CD4-positive, CD25-positive, alpha-beta regulatory T cell (primary cell): ENCODE results near the gene TAMALIN. TPM values are rescaled to one million over a fixed set of nuclear protein-coding genes. Genes with fewer than 3 reads are reported as not detected.

Experiments
- ATAC-seq, 2 donors: fragments of 150-1000 bp; cut with Tn5 transposase; one replicate each; pipeline ENCODE4 v1.10.0; 2021; ENCODE audit warnings: low read depth in 2 of 2, moderate number of reproducible peaks in 2 of 2, moderate library complexity in 1 of 2
- DNase-seq, 3 donors: peaks; one replicate each; pipeline versions ENCODE4 v3.0.0 to v3.0.0-alpha.2; 2012 to 2022; ENCODE audit warnings: mixed read lengths in 1 of 3
- H3K27ac ChIP-seq: one replicate; pipeline ENCODE4 v1.7.0; 2013; ENCODE audit warnings: mild to moderate bottlenecking, low read length; ENCODE audit not compliant: insufficient read depth, poor library complexity, severe bottlenecking
- H3K27me3 ChIP-seq: one replicate; pipeline ENCODE4 v1.7.0; 2013; ENCODE audit warnings: low read length; ENCODE audit not compliant: control insufficient read depth, insufficient read depth
- H3K36me3 ChIP-seq: one replicate; pipeline ENCODE4 v1.7.0; 2013; ENCODE audit warnings: mild to moderate bottlenecking, low read length, moderate library complexity; ENCODE audit not compliant: control insufficient read depth, insufficient read depth
- H3K4me1 ChIP-seq: 2 replicates; pipeline ENCODE4 v1.7.0; 2013; ENCODE audit warnings: mild to moderate bottlenecking, low read length; ENCODE audit not compliant: insufficient read depth, control insufficient read depth, poor library complexity, severe bottlenecking
- H3K4me3 ChIP-seq: one replicate; pipeline ENCODE4 v1.7.0; 2013; ENCODE audit warnings: low read depth, mild to moderate bottlenecking, low read length, moderate library complexity
- H3K9me3 ChIP-seq, 2 experiments: 1 replicate in 1 of 2; 2 replicates in 1 of 2; pipeline ENCODE4 v1.7.0; 2013; ENCODE audit warnings: low read length in 2 of 2, mild to moderate bottlenecking in 1 of 2, moderate library complexity in 1 of 2; ENCODE audit not compliant: control insufficient read depth in 2 of 2
- H3K27ac Mint-ChIP-seq, 3 donors: one replicate each; pipeline ENCODE4 v1.8.0; 2020 to 2022; ENCODE audit warnings: mild to moderate bottlenecking in 3 of 3, mixed read lengths in 3 of 3, moderate library complexity in 2 of 3
- H3K27me3 Mint-ChIP-seq: one replicate; pipeline ENCODE4 v1.8.0; 2022; ENCODE audit warnings: mild to moderate bottlenecking, mixed read lengths
- H3K36me3 Mint-ChIP-seq: one replicate; pipeline ENCODE4 v1.8.0; 2020; ENCODE audit warnings: mixed read lengths
- H3K4me1 Mint-ChIP-seq, 4 donors: one replicate each; pipeline ENCODE4 v1.8.0; 2020 to 2022; ENCODE audit warnings: mixed read lengths in 4 of 4, mild to moderate bottlenecking in 1 of 4
- H3K4me3 Mint-ChIP-seq, 4 donors: one replicate each; pipeline ENCODE4 v1.8.0; 2020 to 2022; ENCODE audit warnings: mild to moderate bottlenecking in 4 of 4, mixed read lengths in 4 of 4, moderate library complexity in 3 of 4
- H3K9me3 Mint-ChIP-seq, 7 donors: one replicate each; pipeline ENCODE4 v1.8.0; 2020 to 2022; ENCODE audit warnings: mixed read lengths in 7 of 7, mild to moderate bottlenecking in 3 of 7, moderate library complexity in 2 of 7
- polyA plus RNA-seq, 4 donors: library from polyadenylated mRNA; unstranded; fragments of 300-500 nt; fragmentation: Illumina TruSeq; gene quantifications; one replicate each; pipeline ENCODE4 v1.2.3, GENCODE V29; 2021
- total RNA-seq: library from RNA; stranded (reverse); gene quantifications from one replicate; pipeline ENCODE4 v1.2.3, GENCODE V29; 2022

The TAMALIN gene
- total RNA-seq: 253 TPM
- polyA plus RNA-seq: 1 to 10 TPM in 2 of 4 donors, under 1 TPM in 2; 0.37 to 4.3 (median 0.91) TPM

GRCh38 chr12:52006726-52007157 lies at the start of gene TAMALIN:
Gene TAMALIN (plus strand): TSS chr12:52006946. CDS start chr12:52007020, 74 bp downstream.
- Histone ChIP-seq H3K4me3 (no peak within 1 kb of the TSS), H3K9me3 (no peaks in the 10 kb centered on the region), H3K36me3 (peaks cover 2% of the 10 kb centered on the region), H3K27ac (peak within 1 kb of the TSS; percentile 79), H3K4me1 (peaks cover 20% of the 10 kb centered on the region), H3K27me3 (no peaks in the 10 kb centered on the region)
- Mint-ChIP-seq H3K27me3 (peaks cover 33% of the 10 kb centered on the region), H3K27ac (peak within 1 kb of the TSS; percentile 60 to 94 (median 90)), H3K9me3 (no peaks in the 10 kb centered on the region), H3K4me1 (peaks cover 0 to 20% (median 13%) of the 10 kb centered on the region in 4 donors), H3K36me3 (peaks cover 7% of the 10 kb centered on the region), H3K4me3 (peak within 1 kb of the TSS; percentile 84 to 93 (median 92))
- DNase-seq (peak; percentile 63 to 80 (median 78)), ATAC-seq (peak; percentile 70 to 72)

- Histone ChIP-seq H3K27me3 (no peaks in the 10 kb centered on the region), H3K36me3 (no peaks in the 10 kb centered on the region), H3K4me3 (no peak overlapping the region), H3K4me1 (no peaks in the 10 kb centered on the region), H3K9me3 (no peaks in the 10 kb centered on the region), H3K27ac (no peak overlapping the region)
- peaks cover 5% of the 10 kb centered on the region for H3K27me3 Mint-ChIP-seq
- H3K36me3 Mint-ChIP-seq: peaks cover 14% of the 10 kb centered on the region
- DNase-seq (no peak), ATAC-seq (no peak)
- no peak overlapping the region for H3K4me3 Mint-ChIP-seq
- peaks cover 0 to under 1% (median 0%) of the 10 kb centered on the region in 7 donors for H3K9me3 Mint-ChIP-seq
- H3K4me1 Mint-ChIP-seq: peaks cover 19 to 48% (median 27%) of the 10 kb centered on the region in 4 donors
- H3K27ac Mint-ChIP-seq: no peak overlapping the region
Measured at GRCh38 chr12:51958542-51958941, 48.2 kb upstream of the TAMALIN start.

- no peaks in the 10 kb centered on the region for H3K4me1 ChIP-seq
- H3K9me3 ChIP-seq: no peaks in the 10 kb centered on the region
- H3K27me3 ChIP-seq: no peaks in the 10 kb centered on the region
- H3K9me3 Mint-ChIP-seq: no peaks in the 10 kb centered on the region
- H3K4me3 ChIP-seq: no peak overlapping the region
- H3K27me3 Mint-ChIP-seq: peaks cover 5% of the 10 kb centered on the region
- peaks cover 15 to 43% (median 24%) of the 10 kb centered on the region in 4 donors for H3K4me1 Mint-ChIP-seq
- no peak overlapping the region for H3K27ac ChIP-seq
- no peaks in the 10 kb centered on the region for H3K36me3 ChIP-seq
- H3K27ac Mint-ChIP-seq: peak overlapping the region in 1 of 3 donors; percentile 32
- no peak overlapping the region for H3K4me3 Mint-ChIP-seq
- ATAC-seq: no peak
- peaks cover 14% of the 10 kb centered on the region for H3K36me3 Mint-ChIP-seq
- DNase-seq: no peak
Measured at GRCh38 chr12:51959211-51959610, 47.5 kb upstream of the TAMALIN start.

- H3K27me3 Mint-ChIP-seq: peaks cover 5% of the 10 kb centered on the region
- H3K9me3 Mint-ChIP-seq: no peaks in the 10 kb centered on the region
- no peak overlapping the region for H3K4me3 Mint-ChIP-seq
- Histone ChIP-seq H3K9me3 (no peaks in the 10 kb centered on the region), H3K27ac (no peak overlapping the region), H3K36me3 (no peaks in the 10 kb centered on the region), H3K27me3 (no peaks in the 10 kb centered on the region), H3K4me1 (no peaks in the 10 kb centered on the region), H3K4me3 (no peak overlapping the region)
- peaks cover 14% of the 10 kb centered on the region for H3K36me3 Mint-ChIP-seq
- H3K27ac Mint-ChIP-seq: peak overlapping the region in 1 of 3 donors; percentile 32
- ATAC-seq: no peak
- DNase-seq: no peak
- peaks cover 14 to 36% (median 21%) of the 10 kb centered on the region in 4 donors for H3K4me1 Mint-ChIP-seq
Measured at GRCh38 chr12:51959921-51960320, 46.8 kb upstream of the TAMALIN start.

GRCh38 chr12:51960488-51960887 lies 46.3 kb upstream of the TAMALIN start:
- ATAC-seq (no peak), DNase-seq (no peak)
- Mint-ChIP-seq H3K27ac (peak overlapping the region in 1 of 3 donors; percentile 36), H3K36me3 (peaks cover 14% of the 10 kb centered on the region), H3K4me3 (no peak overlapping the region), H3K9me3 (no peaks in the 10 kb centered on the region), H3K4me1 (peaks cover 18 to 33% (median 21%) of the 10 kb centered on the region in 4 donors), H3K27me3 (peaks cover 5% of the 10 kb centered on the region)
- no peaks in the 10 kb centered on the region for H3K36me3 ChIP-seq
- no peaks in the 10 kb centered on the region for H3K27me3 ChIP-seq
- H3K4me3 ChIP-seq: no peak overlapping the region
- H3K27ac ChIP-seq: no peak overlapping the region
- no peaks in the 10 kb centered on the region for H3K4me1 ChIP-seq
- no peaks in the 10 kb centered on the region for H3K9me3 ChIP-seq

- Mint-ChIP-seq H3K27ac (peak overlapping the region in 1 of 3 donors; percentile 36), H3K9me3 (no peaks in the 10 kb centered on the region), H3K27me3 (peaks cover 1% of the 10 kb centered on the region), H3K4me3 (no peak overlapping the region), H3K4me1 (peaks cover 18 to 30% (median 23%) of the 10 kb centered on the region in 4 donors), H3K36me3 (peaks cover 14% of the 10 kb centered on the region)
- no peak for ATAC-seq
- Histone ChIP-seq H3K27me3 (no peaks in the 10 kb centered on the region), H3K36me3 (no peaks in the 10 kb centered on the region), H3K4me1 (no peaks in the 10 kb centered on the region), H3K4me3 (no peak overlapping the region), H3K27ac (no peak overlapping the region), H3K9me3 (no peaks in the 10 kb centered on the region)
- no peak for DNase-seq
Measured at GRCh38 chr12:51960890-51961289, 45.9 kb upstream of the TAMALIN start.

GRCh38 chr12:51961834-51962233 lies 44.9 kb upstream of the TAMALIN start:
- Histone ChIP-seq H3K27ac (no peak overlapping the region), H3K4me3 (no peak overlapping the region), H3K36me3 (no peaks in the 10 kb centered on the region), H3K9me3 (no peaks in the 10 kb centered on the region), H3K27me3 (no peaks in the 10 kb centered on the region), H3K4me1 (no peaks in the 10 kb centered on the region)
- Mint-ChIP-seq H3K9me3 (no peaks in the 10 kb centered on the region), H3K4me3 (no peak overlapping the region), H3K4me1 (peaks cover 18 to 28% (median 24%) of the 10 kb centered on the region in 4 donors), H3K27ac (peak overlapping the region in 2 of 3 donors; percentile 36 to 60), H3K36me3 (peaks cover 14% of the 10 kb centered on the region), H3K27me3 (no peaks in the 10 kb centered on the region)
- ATAC-seq (peak in 1 of 2 donors; percentile 34), DNase-seq (no peak)

- no peaks in the 10 kb centered on the region for H3K27me3 Mint-ChIP-seq
- Histone ChIP-seq H3K9me3 (no peaks in the 10 kb centered on the region), H3K27ac (no peak overlapping the region), H3K4me1 (no peaks in the 10 kb centered on the region), H3K27me3 (no peaks in the 10 kb centered on the region), H3K4me3 (no peak overlapping the region), H3K36me3 (no peaks in the 10 kb centered on the region)
- no peak for ATAC-seq
- peaks cover 11% of the 10 kb centered on the region for H3K36me3 Mint-ChIP-seq
- DNase-seq: no peak
- H3K4me1 Mint-ChIP-seq: peaks cover 18 to 28% (median 23%) of the 10 kb centered on the region in 4 donors
- peak overlapping the region in 1 of 3 donors; percentile 1 for H3K27ac Mint-ChIP-seq
- H3K4me3 Mint-ChIP-seq: no peak overlapping the region
- H3K9me3 Mint-ChIP-seq: no peaks in the 10 kb centered on the region
Measured at GRCh38 chr12:51962737-51963136, 44.0 kb upstream of the TAMALIN start.
